ENCODE measurements around the gene BIN1. TPM values are rescaled to one million over a fixed set of nuclear protein-coding genes. Genes with fewer than 3 reads are reported as not detected.
A peak's percentile ranks its signal among the peaks of the same experiment; 100 is the strongest.

Gene BIN1, protein sequence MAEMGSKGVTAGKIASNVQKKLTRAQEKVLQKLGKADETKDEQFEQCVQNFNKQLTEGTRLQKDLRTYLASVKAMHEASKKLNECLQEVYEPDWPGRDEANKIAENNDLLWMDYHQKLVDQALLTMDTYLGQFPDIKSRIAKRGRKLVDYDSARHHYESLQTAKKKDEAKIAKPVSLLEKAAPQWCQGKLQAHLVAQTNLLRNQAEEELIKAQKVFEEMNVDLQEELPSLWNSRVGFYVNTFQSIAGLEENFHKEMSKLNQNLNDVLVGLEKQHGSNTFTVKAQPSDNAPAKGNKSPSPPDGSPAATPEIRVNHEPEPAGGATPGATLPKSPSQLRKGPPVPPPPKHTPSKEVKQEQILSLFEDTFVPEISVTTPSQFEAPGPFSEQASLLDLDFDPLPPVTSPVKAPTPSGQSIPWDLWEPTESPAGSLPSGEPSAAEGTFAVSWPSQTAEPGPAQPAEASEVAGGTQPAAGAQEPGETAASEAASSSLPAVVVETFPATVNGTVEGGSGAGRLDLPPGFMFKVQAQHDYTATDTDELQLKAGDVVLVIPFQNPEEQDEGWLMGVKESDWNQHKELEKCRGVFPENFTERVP
- 43.9 TPM for total RNA-seq

DNA sequence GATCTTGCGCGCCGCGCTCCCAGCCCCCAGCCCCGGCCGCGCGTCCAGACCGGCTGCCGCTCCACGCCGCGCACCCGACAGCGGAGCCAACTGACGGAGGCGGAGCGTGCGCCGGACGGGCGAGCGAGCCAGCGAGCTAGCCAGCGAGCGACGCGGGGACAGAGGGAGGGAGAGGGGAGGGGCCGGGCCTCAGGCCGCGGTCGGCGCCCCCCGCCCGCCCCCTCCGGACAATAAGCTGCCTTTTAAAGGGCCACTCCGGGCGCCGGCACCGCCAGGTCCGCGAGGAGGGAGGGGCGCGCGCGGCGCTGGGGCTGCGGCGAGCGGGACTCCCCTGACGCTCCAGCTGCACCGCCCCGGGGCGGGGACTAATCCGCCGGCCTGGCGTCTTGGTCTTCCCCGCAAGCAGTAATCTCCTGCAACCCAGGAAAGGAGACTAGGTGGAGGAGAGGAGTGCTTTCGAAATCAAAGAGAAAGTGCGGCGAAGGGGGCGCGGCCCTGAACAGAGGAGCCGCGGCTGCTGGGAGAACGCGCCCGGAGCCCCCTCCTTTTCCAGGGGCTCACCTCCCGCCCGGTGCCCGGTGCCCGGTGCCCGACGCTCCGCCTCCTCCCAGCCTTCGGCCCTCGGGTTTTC lies at the start of gene BIN1:
TSS of gene BIN1 (minus strand) at position 164 of the 631 bp plus-strand sequence. CDS start 211 bp downstream, outside the sequence.
- H3K4me3 ChIP-seq (ENCODE audit: low read length), result peak within 1 kb of the TSS; percentile 60
- H3K27me3 ChIP-seq (ENCODE audit: insufficient read depth, low read length), result peaks cover 4% of the 10 kb centered on the region

DNA sequence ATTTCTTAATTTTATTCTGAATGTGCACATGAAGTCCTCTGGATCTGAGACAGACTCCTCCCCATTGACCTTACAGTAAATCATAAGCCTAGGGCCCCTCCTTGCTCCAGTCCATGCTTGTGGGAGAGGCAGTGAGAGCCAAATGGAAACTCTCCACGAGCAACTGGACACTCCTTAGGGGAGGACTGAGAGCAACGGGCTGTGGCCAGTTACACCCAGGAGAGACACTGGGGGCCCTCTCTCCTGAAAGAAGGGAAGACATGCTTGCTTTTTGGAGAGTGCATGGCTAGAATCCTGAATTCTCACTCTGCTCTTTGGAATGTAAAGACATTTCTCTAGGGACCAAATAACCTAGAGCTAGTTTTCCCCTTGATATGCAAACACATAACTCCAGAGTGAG lies 49.0 kb upstream of the BIN1 start:
- no peaks in the 10 kb centered on the region for H3K9me3 ChIP-seq (ENCODE audit: low read depth, low read length)
- no peak overlapping the region for H3K4me3 ChIP-seq (ENCODE audit: low read length)
- H3K4me1 ChIP-seq (ENCODE audit: insufficient read depth, low read length), result peaks cover 9% of the 10 kb centered on the region
- H3K27me3 ChIP-seq (ENCODE audit: insufficient read depth, low read length), result no peaks in the 10 kb centered on the region

More for the DNA sequence above, at the start of gene BIN1:
- Histone ChIP-seq H3K4me1 (ENCODE audit: insufficient read depth, low read length) (peaks cover 27% of the 10 kb centered on the region), H3K9me3 (ENCODE audit: low read depth, low read length) (no peaks in the 10 kb centered on the region)

DNA sequence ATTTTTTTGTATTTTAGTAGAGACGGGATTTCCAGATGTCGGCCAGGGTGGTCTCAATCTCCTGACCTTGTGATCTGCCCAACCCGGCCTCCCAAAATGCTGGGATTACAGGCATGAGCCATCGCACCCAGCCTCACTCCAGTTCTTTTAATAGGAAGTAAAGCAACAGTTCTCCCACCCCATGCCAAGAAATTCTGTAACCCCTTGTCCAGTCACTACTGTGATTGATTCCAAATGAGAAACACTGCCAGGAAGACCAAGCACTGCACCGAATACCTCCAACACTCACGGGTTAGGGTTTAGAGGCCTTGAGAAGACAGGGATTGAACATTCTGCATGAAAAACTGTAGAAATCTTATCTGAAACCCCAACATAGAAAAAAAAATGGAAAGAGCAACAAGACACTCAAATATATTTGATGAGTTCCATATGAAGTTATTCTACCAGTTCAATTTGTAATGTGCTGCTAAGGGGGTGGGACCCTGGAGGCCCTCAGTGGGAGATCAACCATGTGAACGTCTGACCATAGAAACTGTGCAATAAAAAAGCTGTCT lies 48.2 kb upstream of the BIN1 start:
- no peaks in the 10 kb centered on the region for H3K27me3 ChIP-seq (ENCODE audit: insufficient read depth, low read length)
- H3K9me3 ChIP-seq (ENCODE audit: low read depth, low read length), result no peaks in the 10 kb centered on the region
- H3K4me3 ChIP-seq (ENCODE audit: low read length), result no peak overlapping the region
- H3K4me1 ChIP-seq (ENCODE audit: insufficient read depth, low read length), result peaks cover 9% of the 10 kb centered on the region

DNA sequence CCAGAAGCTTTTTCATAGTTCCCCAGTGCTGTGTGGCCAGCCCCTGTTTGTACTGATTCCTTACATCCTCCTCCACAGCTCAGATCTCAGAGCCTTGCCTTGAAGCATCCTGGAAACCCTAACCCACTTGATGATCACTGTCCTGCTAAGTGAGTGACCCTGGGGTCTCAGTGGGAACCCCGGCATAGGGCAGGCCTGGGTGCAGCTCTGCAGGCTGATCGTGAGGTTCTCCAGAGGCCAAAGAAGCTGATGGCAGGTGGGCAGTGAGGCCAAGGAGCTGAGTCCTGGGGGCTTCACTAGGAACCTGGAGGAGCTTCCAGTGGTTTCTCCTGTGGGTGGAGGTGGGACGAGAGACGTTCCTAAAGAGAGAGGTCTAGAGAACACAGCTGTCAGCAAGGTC lies 47.4 kb upstream of the BIN1 start:
- H3K9me3 ChIP-seq (ENCODE audit: low read depth, low read length), result no peaks in the 10 kb centered on the region
- no peak overlapping the region for H3K4me3 ChIP-seq (ENCODE audit: low read length)
- H3K4me1 ChIP-seq (ENCODE audit: insufficient read depth, low read length), result peaks cover 9% of the 10 kb centered on the region
- H3K27me3 ChIP-seq (ENCODE audit: insufficient read depth, low read length), result no peaks in the 10 kb centered on the region

DNA sequence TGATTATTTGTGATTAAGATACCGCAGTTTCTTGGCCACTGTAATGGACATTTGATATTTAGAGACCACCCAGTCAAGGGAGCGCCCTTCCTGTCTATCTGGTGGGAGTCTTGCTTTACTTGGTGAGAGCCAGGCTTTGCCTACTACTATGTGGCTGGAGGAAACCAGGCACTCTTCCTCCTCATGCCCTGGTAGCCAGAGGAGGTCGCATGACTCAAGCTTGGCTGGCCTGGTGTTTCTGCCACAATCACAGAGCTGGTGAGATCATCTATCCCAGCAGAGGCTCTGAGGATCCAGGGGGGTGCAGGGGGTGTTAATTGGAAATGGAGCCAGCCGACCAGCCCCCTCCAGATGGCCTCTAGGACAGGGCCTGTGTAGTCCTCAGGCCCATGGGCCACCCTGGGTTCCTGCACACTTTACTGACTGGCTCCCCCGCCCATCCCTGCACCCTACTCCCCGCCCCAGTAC lies 46.8 kb upstream of the BIN1 start:
- no peak overlapping the region for H3K4me3 ChIP-seq (ENCODE audit: low read length)
- H3K9me3 ChIP-seq (ENCODE audit: low read depth, low read length), result no peaks in the 10 kb centered on the region
- peaks cover 3% of the 10 kb centered on the region for H3K4me1 ChIP-seq (ENCODE audit: insufficient read depth, low read length)
- H3K27me3 ChIP-seq (ENCODE audit: insufficient read depth, low read length), result no peaks in the 10 kb centered on the region

DNA sequence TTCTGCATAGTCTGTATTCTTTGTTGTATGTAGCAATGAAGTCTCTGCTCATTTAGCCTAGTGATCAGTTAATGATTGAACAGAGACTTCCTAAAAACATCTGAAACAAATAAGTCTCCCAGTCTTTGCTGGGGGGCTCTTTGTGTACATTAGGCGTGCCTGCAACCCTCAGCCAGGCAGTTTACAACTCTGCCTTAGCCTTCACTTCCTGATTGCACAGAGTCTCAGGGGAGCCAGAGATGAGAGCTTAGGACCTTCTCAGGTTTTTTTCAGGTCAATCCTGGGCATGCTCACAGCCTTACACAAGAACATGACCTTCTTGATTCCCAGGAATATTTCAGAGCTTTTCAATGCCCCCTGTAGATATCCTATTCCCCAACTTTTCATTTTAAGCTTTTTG lies 44.0 kb upstream of the BIN1 start:
- H3K4me1 ChIP-seq (ENCODE audit: insufficient read depth, low read length), result no peaks in the 10 kb centered on the region
- H3K4me3 ChIP-seq (ENCODE audit: low read length), result no peak overlapping the region
- no peaks in the 10 kb centered on the region for H3K9me3 ChIP-seq (ENCODE audit: low read depth, low read length)
- no peaks in the 10 kb centered on the region for H3K27me3 ChIP-seq (ENCODE audit: insufficient read depth, low read length)

DNA sequence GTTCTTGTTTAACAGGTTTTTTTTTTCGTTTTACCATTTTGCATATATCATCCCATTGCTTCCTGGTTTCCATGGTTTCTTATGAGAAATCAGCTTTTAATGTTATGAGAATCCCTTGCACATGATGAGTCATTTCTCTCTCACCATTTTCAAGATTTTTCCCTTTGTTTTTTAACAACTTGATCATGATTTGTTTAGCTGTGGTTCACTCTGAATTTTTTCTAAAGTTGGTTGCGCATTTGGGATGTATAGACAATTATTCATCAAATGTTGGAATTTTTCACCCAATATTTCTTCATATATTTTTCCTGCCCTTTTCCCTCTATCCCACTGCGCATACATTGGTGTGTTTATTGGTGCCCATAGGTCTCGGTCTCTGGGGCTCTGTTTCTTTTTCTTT lies 42.4 kb upstream of the BIN1 start:
- H3K4me3 ChIP-seq (ENCODE audit: low read length), result no peak overlapping the region
- H3K4me1 ChIP-seq (ENCODE audit: insufficient read depth, low read length), result no peaks in the 10 kb centered on the region
- no peaks in the 10 kb centered on the region for H3K27me3 ChIP-seq (ENCODE audit: insufficient read depth, low read length)
- H3K9me3 ChIP-seq (ENCODE audit: low read depth, low read length), result no peaks in the 10 kb centered on the region

DNA sequence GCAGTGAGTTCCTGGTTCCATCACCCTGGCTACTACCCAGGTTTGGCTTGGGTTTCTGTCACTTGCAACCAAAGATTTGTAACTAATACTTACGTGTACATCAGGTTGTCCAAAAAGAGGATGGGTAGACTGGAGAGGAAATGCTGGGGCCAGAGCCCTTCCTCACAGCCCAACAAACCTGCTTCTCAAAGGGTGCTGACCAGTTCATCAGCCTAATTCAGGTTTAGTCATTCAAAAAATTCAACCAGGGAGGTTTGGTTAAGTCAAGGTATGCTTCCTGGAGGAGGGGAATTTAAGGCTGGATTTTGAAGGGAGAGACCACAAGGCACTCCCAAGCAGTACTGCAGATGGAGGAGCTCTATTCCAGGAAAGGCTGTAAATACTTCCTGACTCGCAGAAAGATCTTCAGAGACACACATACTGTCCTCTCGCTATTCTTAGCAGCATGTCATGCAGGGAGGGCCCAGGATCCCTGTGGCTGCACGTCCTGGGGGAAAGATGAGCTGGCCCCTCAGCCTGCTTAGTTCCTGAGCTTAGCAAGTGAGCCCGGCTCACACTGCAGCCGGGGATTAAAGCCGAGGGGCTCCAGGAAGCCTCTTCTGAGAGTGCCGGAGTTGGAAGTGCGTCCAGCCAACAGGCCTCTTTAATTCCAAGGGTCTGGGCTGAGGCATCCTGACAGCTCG lies 40.0 kb upstream of the BIN1 start:
- Histone ChIP-seq H3K4me1 (ENCODE audit: insufficient read depth, low read length) (peaks cover 6% of the 10 kb centered on the region), H3K9me3 (ENCODE audit: low read depth, low read length) (no peaks in the 10 kb centered on the region), H3K4me3 (ENCODE audit: low read length) (no peak overlapping the region), H3K27me3 (ENCODE audit: insufficient read depth, low read length) (no peaks in the 10 kb centered on the region)

DNA sequence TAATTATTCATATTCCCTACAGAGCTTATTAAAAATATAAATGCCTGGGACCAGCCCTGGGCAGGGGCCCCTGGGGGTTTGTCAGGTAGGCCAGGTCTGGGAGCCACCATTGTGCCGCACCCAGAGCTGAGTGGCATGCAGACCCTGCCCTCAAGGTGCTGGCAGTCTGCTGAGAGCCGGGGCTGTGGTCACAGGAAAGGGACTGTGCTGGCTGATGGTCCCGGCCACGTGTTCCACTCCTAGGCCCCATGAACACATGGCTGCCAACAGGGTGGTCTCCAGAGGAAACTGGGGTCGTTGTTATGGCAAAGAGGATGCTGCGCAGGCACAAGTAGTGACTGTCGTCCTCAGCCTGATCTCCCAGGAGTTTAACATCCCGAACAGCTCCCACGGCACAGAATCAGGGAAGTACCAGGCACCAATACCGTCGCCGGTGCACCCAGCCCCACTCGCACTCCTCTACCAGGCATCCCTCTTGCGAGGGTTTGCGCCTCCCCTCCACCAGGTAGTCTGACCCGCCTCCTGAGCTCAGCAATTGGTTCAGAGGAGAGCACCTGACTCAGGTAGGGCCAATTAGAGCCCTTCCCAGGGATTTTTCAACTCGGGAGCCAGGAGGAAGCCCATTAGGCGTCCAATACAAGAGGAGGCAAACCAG lies 39.2 kb upstream of the BIN1 start:
- Histone ChIP-seq H3K4me1 (ENCODE audit: insufficient read depth, low read length) (peaks cover 6% of the 10 kb centered on the region), H3K4me3 (ENCODE audit: low read length) (no peak overlapping the region), H3K9me3 (ENCODE audit: low read depth, low read length) (no peaks in the 10 kb centered on the region), H3K27me3 (ENCODE audit: insufficient read depth, low read length) (no peaks in the 10 kb centered on the region)

DNA sequence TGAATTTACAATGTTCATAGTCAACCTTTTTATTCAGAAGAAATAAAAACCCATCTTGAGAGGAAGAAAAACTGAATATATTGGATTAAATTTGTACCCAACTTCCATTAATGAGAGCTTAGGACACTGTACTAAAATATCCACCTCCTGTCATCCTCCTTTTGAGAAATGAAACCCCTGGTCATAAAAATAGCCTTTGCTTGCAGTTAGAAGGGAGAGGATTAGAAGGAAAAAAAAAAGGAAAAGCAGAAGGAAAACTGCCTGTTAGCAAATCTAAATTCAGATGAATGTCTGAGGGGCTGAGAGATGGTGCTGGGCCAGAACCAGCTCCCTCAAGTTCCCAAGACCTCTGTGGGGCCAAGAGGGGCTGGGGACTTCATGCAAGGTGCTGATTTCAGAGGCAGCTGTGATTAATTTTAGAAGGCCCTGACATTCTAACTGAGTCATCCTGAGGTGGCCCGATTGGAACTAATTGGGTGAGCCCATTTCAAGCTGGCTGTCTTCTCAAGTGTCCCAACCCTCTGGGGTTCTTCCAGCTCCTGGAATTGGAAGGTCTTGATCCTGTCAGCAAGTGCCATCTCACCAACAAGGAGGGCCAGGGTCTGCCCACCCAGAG lies 38.4 kb upstream of the BIN1 start:
- peaks cover 6% of the 10 kb centered on the region for H3K4me1 ChIP-seq (ENCODE audit: insufficient read depth, low read length)
- no peaks in the 10 kb centered on the region for H3K27me3 ChIP-seq (ENCODE audit: insufficient read depth, low read length)

DNA sequence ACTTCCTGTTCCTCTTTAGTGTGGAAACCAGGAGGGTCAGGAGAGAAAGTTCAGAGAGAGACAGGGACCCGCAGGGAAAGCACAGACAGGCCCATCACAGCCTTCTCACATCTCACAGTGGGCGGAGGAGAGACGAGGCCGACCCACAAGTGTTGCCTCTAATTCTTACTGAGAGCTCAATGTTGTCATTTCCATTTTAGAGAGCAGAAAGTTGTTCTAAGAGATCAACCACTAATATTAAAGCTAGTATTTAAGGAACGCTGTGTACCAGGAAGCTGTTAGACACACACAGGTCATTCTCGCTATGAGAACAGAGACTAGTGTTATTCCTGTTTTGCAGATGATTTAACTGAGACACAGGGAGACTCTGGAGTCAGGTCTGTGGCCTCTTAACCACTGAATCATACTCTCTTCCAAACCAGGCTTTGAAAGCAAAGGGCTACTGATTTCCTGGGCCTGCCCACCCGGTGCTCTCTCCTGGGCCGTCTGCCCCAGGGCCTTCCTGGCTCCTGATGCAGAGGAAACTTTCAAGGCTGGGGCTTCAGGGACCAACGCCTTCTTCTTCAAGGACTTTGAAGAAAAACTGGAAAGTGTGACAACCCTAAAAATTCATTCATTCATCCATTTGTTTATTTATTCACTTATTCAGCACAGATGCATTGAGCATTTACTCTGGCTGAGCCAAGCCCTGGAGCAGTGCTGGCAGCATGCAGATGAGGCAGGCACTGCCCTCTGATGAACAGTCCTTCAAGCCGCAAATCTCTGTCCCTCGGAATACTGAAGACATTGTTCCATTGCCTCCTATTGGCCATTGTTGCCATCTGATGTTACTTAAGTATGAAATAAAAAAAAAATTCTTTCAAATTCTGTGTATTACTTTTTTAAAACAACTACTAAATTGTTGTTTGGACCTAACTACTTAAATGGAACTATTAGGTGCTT lies 37.2 kb upstream of the BIN1 start:
- Histone ChIP-seq H3K9me3 (ENCODE audit: low read depth, low read length) (no peaks in the 10 kb centered on the region), H3K4me1 (ENCODE audit: insufficient read depth, low read length) (peaks cover 6% of the 10 kb centered on the region), H3K4me3 (ENCODE audit: low read length) (no peak overlapping the region), H3K27me3 (ENCODE audit: insufficient read depth, low read length) (no peaks in the 10 kb centered on the region)

More for the DNA sequence above, 38.4 kb upstream of the BIN1 start:
- Histone ChIP-seq H3K9me3 (ENCODE audit: low read depth, low read length) (no peaks in the 10 kb centered on the region), H3K4me3 (ENCODE audit: low read length) (no peak overlapping the region)

DNA sequence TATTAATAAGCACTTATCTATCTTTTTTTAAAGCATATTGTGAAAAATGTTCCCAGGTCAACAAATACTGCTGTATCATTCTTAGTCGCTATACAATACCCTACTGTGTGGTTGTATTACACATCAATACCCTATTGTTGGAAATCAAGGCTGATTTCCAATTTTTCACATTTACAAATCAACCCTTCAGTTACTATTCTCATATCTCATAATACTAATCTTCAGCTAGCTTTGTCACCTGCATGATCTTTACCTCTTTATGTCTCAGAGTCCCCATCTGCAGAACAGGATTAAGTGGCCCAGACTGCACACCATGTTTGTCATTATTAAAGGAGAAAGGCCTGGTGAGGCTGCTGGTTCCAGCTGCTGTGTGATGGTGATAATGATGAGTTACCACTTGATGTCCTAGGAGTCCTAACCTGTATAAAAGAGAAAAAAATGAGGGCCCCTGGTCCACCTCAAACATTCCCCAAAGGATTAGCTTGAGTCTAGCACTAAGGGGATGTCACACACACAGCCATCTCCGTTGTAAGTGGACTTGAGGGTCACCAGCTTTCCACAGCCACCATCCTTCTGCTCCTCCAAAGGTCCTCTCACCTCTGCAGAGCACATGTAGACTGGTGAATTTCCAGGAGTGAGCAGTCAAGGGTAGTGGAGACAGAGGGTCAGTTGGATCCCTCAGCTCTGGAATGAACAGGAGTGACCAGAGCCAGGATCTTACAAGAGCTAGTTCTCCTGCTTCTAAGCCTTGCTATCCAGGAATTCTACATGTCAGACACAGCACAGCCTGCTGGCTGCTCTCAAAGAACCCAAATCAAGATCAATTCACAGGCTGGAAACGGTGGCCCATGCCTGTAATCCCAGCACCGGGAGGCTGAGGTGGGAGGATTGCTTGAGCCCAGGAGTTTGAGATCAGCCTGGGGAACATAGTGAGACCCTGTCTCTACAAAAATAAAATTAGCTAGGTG lies 36.0 kb upstream of the BIN1 start:
- H3K9me3 ChIP-seq (ENCODE audit: low read depth, low read length), result no peaks in the 10 kb centered on the region
- no peaks in the 10 kb centered on the region for H3K27me3 ChIP-seq (ENCODE audit: insufficient read depth, low read length)
- peaks cover 6% of the 10 kb centered on the region for H3K4me1 ChIP-seq (ENCODE audit: insufficient read depth, low read length)
- H3K4me3 ChIP-seq (ENCODE audit: low read length), result no peak overlapping the region

Measured in mononuclear cell (primary cell).